ENCODE data around the gene RAI14. TPM values are rescaled to one million over a fixed set of nuclear protein-coding genes. Genes with fewer than 3 reads are reported as not detected.

The RAI14 gene
- 1 to 10 TPM; 1.1 to 2.3 TPM for total RNA-seq

GRCh38 chr5:34656001-34656699 lies at the start of gene RAI14:
Gene RAI14 (plus strand): TSS chr5:34656328. CDS start chr5:34686920, 30,592 bp downstream.
- ChIA-PET POLR2A (no interaction called here), CTCF (no interaction called here)
- intact Hi-C loops (cut with micrococcal nuclease): no loop called here
- Mint-ChIP-seq H3K36me3 (ENCODE audit: low read depth) (no peaks in the 10 kb centered on the region), H3K9me3 (no peaks in the 10 kb centered on the region), H3K4me3 (peak within 1 kb of the TSS; percentile 70), H3K27me3 (peaks cover 50% of the 10 kb centered on the region), H3K27ac (no peak within 1 kb of the TSS), H3K4me1 (ENCODE audit: low read depth) (peaks cover 19% of the 10 kb centered on the region)
- ATAC-seq (peak; percentile 45), DNase-seq (peak; percentile 14)
- TF ChIP-seq CTCF (IDR thresholded peaks at IDR 0.05): no peak

DNA sequence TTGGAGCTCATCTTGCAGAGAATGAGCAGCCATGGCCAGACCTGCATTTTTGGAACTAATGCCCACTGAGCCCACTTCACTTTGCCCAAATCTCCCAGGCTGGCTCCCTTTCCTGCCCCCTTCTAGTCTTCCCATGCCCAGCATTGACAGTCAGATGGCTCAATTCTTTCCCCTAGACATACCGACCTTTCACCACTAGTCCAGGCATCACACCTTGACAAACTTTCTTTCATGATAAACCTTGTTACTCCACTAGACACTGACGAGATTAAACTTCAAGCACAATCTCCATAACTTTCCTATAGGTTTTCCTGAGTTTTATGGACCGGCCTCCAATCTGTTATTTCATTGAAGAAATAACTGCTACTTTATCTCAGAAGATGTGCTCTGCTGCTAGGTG lies 47.8 kb upstream of the RAI14 start:
- intact Hi-C loops (cut with micrococcal nuclease): no loop called here
- ChIA-PET POLR2A (no interaction called here), CTCF (no interaction called here)
- Mint-ChIP-seq H3K27ac (no peak overlapping the region), H3K4me1 (ENCODE audit: low read depth) (no peaks in the 10 kb centered on the region), H3K27me3 (peaks cover 8% of the 10 kb centered on the region), H3K4me3 (no peak overlapping the region), H3K9me3 (no peaks in the 10 kb centered on the region), H3K36me3 (ENCODE audit: low read depth) (no peaks in the 10 kb centered on the region)
- no peak for ATAC-seq
- no peak for TF ChIP-seq CTCF (IDR thresholded peaks at IDR 0.05)
- DNase-seq: no peak

GRCh38 chr5:34608859-34609648 lies 47.1 kb upstream of the RAI14 start:
- no peak for DNase-seq
- Mint-ChIP-seq H3K36me3 (ENCODE audit: low read depth) (no peaks in the 10 kb centered on the region), H3K27ac (no peak overlapping the region), H3K4me3 (no peak overlapping the region), H3K9me3 (no peaks in the 10 kb centered on the region), H3K4me1 (ENCODE audit: low read depth) (no peaks in the 10 kb centered on the region), H3K27me3 (peaks cover 8% of the 10 kb centered on the region)
- intact Hi-C loops (cut with micrococcal nuclease): no loop called here
- ATAC-seq: no peak
- CTCF ChIA-PET: no interaction called here
- POLR2A ChIA-PET: no interaction called here
- TF ChIP-seq CTCF (IDR thresholded peaks at IDR 0.05): no peak

GRCh38 chr5:34609951-34610441 lies 46.1 kb upstream of the RAI14 start:
- CTCF ChIA-PET: no interaction called here

More at GRCh38 chr5:34609951-34610441, 46.1 kb upstream of the RAI14 start:
- peaks cover 8% of the 10 kb centered on the region for H3K27me3 Mint-ChIP-seq
- intact Hi-C loops (cut with micrococcal nuclease): no loop called here
- DNase-seq: no peak
- no peak for ATAC-seq
- H3K4me1 Mint-ChIP-seq (ENCODE audit: low read depth): no peaks in the 10 kb centered on the region
- H3K36me3 Mint-ChIP-seq (ENCODE audit: low read depth): no peaks in the 10 kb centered on the region
- H3K4me3 Mint-ChIP-seq: no peak overlapping the region
- POLR2A ChIA-PET: no interaction called here
- no peak for TF ChIP-seq CTCF (IDR thresholded peaks at IDR 0.05)
- no peak overlapping the region for H3K27ac Mint-ChIP-seq
- no peaks in the 10 kb centered on the region for H3K9me3 Mint-ChIP-seq

Data from activated CD8-positive, alpha-beta T cell treated with anti-CD3 and anti-CD28 coated beads for 36 hours (primary cell).